Astrocyte of the spinal cord (primary cell): ENCODE measurements around the gene ING1.

Source experiments
- DNase-seq: peaks from one replicate; pipeline ENCODE4 v3.0.0; 2011; ENCODE audit warnings: low read depth, low spot score
- H3K4me3 ChIP-seq: 2 replicates; pipeline ENCODE4 v1.5.1; 2011; ENCODE audit warnings: low read depth, mild to moderate bottlenecking, low read length, moderate library complexity
- CTCF ChIP-seq: IDR thresholded peaks from 2 replicates; pipeline ENCODE4 v1.5.1; 2012; ENCODE audit warnings: low read depth, mild to moderate bottlenecking, low read length, inconsistent platforms
- in situ Hi-C: cut with HindIII; loops from 2 replicates; pipeline ENCODE4 v1.10.0; 2017; ENCODE audit warnings: low sequenced_read_pairs

The ING1 gene

GRCh38 chr13:110726726-110727125 is 13.2 kb downstream of the ING1 start:
- no peak overlapping the region for H3K4me3 ChIP-seq
- TF ChIP-seq CTCF, result no peak
- in situ Hi-C loops, result no loop called here
- no peak for DNase-seq

- no peak for DNase-seq
- TF ChIP-seq CTCF, result no peak
- in situ Hi-C loops, result no loop called here
- H3K4me3 ChIP-seq, result no peak overlapping the region
These were observed 17.6 kb downstream of the ING1 start for GRCh38 chr13:110731072-110731471.

GRCh38 chr13:110734561-110734960 is 21.1 kb downstream of the ING1 start:
- H3K4me3 ChIP-seq, result no peak overlapping the region
- in situ Hi-C loops, result no loop called here
- TF ChIP-seq CTCF, result no peak
- DNase-seq, result no peak

- in situ Hi-C loops, result no loop called here
- no peak for DNase-seq
- no peak overlapping the region for H3K4me3 ChIP-seq
- no peak for TF ChIP-seq CTCF
These were observed 24.1 kb downstream of the ING1 start for GRCh38 chr13:110737555-110737954.

GRCh38 chr13:110743687-110744086 is 30.2 kb downstream of the ING1 start:
- no peak for TF ChIP-seq CTCF
- in situ Hi-C loops, result no loop called here
- DNase-seq, result no peak
- no peak overlapping the region for H3K4me3 ChIP-seq

GRCh38 chr13:110746438-110746837 is 32.9 kb downstream of the ING1 start:
- no peak for DNase-seq
- H3K4me3 ChIP-seq, result no peak overlapping the region
- TF ChIP-seq CTCF, result no peak
- in situ Hi-C loops, result no loop called here

GRCh38 chr13:110748271-110748670 is 34.8 kb downstream of the ING1 start:
- in situ Hi-C loops, result no loop called here
- no peak for DNase-seq
- H3K4me3 ChIP-seq, result no peak overlapping the region
- no peak for TF ChIP-seq CTCF
